GM21717 (cell line): ENCODE results near the gene KCNV2.
"Not testable (repeated sequence)": the region's sequence is repeated elsewhere in the genome, so short reads cannot be mapped to it uniquely, and the experiment has no call there.

ENCODE experiments used
- ATAC-seq: cut with Tn5 transposase; IDR thresholded peaks from one replicate; pipeline ENCODE4 v1.9.1; 2021; ENCODE audit warnings: mild to moderate bottlenecking, moderate library complexity; ENCODE audit not compliant: unreplicated experiment

KCNV2 gene

GRCh38 chr9:2717385-2717784 is at the start of gene KCNV2:
Gene KCNV2 (plus strand): TSS chr9:2717510. CDS start chr9:2717740, 230 bp downstream.
- ATAC-seq: no peak

- no peak for ATAC-seq
Observed at GRCh38 chr9:2673161-2673560, 44.1 kb upstream of the KCNV2 start.

GRCh38 chr9:2674141-2674824 is 43.0 kb upstream of the KCNV2 start:
- no peak for ATAC-seq

DNA sequence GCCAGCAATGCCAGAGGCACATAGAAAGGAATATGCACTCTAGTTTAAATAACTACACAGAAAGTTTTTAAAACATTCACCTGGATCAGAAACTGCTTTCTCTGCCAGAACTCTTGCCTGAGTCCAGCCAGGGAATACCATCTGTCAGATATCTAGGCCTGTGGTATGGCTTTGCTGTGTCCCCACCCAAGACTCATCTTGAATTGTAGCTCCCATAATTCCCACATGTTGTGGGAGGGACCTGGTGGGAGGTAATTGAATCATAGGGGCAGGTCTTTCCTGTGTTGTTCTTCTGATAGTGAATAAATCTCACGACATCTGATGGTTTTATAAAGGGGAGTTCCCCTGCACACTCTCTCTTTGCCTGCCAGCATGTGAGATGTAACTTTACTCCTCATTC is 41.5 kb upstream of the KCNV2 start:
- ATAC-seq: no peak

- no peak for ATAC-seq
Observed at GRCh38 chr9:2676466-2676865, 40.8 kb upstream of the KCNV2 start.

DNA sequence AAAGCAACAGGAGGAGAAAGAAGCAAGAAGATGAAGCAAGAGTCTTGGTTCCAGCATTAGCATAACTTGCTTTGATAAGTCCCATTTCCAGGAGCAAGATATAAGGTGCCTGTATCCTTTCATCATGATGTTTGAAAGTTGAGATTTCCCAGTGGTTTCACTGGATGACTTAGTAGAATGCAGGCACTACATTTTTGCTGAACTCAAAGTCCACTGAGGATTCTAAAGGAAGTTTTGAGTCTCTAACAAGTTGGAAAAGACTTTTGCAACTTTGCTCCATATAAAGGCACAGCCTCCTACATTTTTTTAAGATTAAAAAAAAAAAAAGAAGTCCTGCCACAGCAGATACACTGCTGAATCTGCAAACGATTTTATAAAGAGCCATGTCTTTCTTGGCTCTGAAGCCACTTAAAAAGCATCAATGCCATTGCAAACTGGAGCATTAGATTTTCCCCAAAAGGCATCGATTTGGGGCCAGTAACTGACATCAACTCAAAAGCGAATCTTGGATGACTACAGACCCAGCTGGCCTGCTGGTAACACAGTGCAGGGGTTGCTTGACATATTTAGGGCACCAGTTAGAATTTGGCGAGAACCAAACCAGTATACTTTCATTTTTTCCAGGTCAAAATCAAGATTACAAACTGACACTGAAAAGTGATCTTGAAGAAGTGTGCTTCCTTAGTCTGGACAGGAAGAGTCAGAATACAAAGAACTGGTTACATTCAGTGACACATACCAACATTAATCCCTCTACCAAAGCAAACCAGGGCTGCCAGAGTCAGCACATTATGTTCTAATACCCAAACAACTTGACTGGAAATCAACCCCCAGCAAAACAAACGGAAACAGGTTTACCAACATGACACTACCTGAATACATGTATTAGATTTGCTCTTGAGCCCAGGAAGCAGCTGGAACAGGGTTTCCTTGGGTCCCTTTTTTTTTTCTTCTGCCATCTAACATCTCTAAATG is 39.1 kb upstream of the KCNV2 start:
- no peak for ATAC-seq

- ATAC-seq: no peak
Observed at GRCh38 chr9:2679011-2679410, 38.3 kb upstream of the KCNV2 start.

DNA sequence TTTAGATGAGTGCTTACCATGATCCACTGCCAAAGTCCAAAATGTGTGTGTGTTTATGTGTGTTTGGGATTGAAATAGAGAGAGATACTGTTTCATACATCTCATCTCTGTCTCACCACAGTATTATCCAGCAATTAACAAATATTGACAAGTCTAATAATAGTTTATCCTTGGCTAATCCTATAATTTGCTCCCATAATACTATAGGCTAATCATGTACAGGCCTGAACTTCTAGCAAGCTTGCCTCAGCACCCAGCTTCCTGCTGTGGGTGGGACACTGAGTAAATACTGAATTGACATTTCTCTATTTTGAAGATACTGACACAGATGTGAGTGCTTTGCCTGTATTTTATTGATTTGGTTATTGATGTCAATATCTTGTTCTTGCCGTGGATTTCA is 35.3 kb upstream of the KCNV2 start:
- no peak for ATAC-seq

GRCh38 chr9:2686911-2687310 is 30.4 kb upstream of the KCNV2 start:
- no peak for ATAC-seq

- ATAC-seq: no peak
Observed at GRCh38 chr9:2688636-2689035, 28.7 kb upstream of the KCNV2 start.

DNA sequence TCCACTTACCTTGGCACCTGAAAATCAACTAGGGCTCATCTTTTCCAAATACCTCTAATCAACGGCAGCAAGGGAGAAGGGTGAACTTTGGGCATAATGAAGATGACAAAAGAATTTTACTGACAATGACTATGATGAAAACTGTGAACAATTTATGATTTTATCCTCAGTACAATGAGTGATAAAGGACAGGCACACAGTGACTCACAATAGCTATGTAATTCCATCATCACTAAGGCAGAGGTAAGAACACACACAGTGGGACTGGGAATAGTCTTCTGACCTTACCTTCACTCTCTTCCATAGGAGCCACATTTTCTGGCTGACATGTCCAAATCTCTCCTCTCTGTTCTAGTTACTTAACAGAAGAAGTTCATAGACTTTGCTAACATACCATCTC is 26.1 kb upstream of the KCNV2 start:
- no peak for ATAC-seq

- no peak for ATAC-seq
Observed at GRCh38 chr9:2691626-2692025, 25.7 kb upstream of the KCNV2 start.

GRCh38 chr9:2693056-2693455 is 24.3 kb upstream of the KCNV2 start:
- no peak for ATAC-seq

GRCh38 chr9:2697492-2697891 is 19.8 kb upstream of the KCNV2 start:
- ATAC-seq: no peak

- no peak for ATAC-seq
Observed at GRCh38 chr9:2700398-2700797, 16.9 kb upstream of the KCNV2 start.

GRCh38 chr9:2700909-2701550 is 16.3 kb upstream of the KCNV2 start:
- no peak for ATAC-seq

DNA sequence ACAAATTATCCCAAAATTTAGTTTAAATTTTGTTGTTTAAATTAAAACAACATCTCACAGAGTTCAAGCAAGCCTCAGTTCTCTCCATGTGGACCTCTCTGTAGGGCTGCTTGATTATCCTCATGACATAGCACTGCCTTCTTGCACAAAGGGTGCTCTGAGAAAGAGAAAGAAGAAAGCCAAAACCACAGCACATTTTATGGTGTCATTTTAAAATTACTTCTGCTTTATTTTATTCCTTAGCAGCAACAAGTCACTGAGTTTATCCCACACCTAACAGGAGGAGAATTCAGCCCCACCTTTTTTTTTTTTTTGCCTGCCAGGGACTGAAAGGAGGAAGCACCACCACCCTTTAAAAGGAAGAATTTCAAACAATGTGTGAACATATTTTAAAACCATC is 12.8 kb upstream of the KCNV2 start:
- ATAC-seq: no peak

- ATAC-seq: not testable (repeated sequence)
Observed at GRCh38 chr9:2707256-2707655, 10.1 kb upstream of the KCNV2 start.

DNA sequence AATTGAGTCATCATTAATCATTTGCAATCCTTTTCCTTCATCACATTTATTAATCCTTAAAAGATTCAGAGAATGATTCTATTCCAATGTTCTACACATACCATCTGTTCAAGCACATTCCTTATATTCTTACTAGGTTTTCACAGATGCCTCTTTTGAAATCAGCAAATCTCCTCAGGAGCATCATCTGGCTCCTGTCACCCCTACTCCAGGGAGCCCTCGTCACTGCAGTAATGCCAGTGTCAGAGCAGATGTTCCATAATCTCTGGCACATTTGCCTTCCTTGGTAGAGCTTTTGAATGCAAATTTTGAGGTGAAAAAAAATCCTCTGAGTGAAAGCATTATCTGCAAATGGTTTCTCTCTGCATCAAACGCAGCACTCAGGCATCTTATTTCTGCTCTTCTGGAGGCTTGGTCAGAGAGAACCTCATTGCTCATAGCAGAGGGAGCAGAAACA is 7.6 kb upstream of the KCNV2 start:
- no peak for ATAC-seq

DNA sequence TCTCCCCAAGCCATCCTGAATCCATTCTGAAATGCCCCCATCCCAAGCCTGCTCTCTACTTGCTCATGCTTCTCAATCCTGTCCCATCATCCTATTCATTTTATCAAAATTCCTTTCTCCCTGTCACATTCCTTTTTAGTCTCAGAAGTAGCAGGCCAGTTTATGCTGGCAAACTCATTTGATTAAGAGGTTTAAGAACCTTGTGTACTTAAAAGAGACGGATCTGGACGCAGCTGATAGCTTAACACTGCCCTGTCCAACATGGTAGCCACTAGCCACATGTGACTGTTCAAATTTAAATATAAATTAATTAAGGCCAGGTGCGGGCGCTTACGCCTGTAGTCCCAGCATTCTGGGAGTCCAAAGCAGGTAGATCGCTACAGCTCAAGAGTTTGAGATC is 5.6 kb upstream of the KCNV2 start:
- ATAC-seq: no peak

- no peak for ATAC-seq
Observed at GRCh38 chr9:2718001-2718697, 839 bp downstream of the KCNV2 start.
